Fibroblast of pulmonary artery (primary cell): Measurements from ENCODE around the gene SLC35A3.

Experiments
- DNase-seq: peaks from one replicate; pipeline ENCODE4 v3.0.0-alpha.2; 2010; ENCODE audit warnings: low read depth
- H3K4me3 ChIP-seq: replicated peaks from 2 replicates; pipeline ENCODE4 v1.5.1; 2011; ENCODE audit warnings: low read depth, mild to moderate bottlenecking, control low read depth, low read length, moderate library complexity
- TF ChIP-seq, protein P1 (sequence below): IDR thresholded peaks from 2 replicates; pipeline ENCODE4 v1.5.1; 2011; ENCODE audit warnings: mild to moderate bottlenecking, control low read depth, low read length, inconsistent platforms; ENCODE audit errors: missing control alignments

The SLC35A3 gene

DNA sequence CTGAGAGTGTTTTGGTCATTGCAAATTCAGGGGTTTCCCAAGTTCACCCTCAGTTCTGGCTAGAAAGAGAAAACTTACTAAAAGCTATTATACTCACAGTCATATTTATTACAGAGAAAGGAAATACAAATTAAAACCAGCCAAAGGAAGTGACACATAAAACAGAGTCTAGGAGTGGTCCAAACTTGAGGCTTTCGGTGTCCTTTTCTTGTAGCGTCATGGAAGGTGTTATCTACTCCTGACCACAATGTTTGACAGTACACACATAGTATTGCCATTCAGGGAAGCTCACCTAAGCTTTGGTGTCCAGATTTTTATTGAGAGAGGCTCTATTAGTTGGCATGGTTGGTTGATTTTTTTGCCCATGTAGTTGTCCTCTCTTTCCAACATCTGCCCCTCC lies 59.0 kb downstream of the SLC35A3 start:
- no peak overlapping the region for H3K4me3 ChIP-seq
- no peak for DNase-seq
- TF ChIP-seq, protein P1, sequence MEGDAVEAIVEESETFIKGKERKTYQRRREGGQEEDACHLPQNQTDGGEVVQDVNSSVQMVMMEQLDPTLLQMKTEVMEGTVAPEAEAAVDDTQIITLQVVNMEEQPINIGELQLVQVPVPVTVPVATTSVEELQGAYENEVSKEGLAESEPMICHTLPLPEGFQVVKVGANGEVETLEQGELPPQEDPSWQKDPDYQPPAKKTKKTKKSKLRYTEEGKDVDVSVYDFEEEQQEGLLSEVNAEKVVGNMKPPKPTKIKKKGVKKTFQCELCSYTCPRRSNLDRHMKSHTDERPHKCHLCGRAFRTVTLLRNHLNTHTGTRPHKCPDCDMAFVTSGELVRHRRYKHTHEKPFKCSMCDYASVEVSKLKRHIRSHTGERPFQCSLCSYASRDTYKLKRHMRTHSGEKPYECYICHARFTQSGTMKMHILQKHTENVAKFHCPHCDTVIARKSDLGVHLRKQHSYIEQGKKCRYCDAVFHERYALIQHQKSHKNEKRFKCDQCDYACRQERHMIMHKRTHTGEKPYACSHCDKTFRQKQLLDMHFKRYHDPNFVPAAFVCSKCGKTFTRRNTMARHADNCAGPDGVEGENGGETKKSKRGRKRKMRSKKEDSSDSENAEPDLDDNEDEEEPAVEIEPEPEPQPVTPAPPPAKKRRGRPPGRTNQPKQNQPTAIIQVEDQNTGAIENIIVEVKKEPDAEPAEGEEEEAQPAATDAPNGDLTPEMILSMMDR = no peak

DNA sequence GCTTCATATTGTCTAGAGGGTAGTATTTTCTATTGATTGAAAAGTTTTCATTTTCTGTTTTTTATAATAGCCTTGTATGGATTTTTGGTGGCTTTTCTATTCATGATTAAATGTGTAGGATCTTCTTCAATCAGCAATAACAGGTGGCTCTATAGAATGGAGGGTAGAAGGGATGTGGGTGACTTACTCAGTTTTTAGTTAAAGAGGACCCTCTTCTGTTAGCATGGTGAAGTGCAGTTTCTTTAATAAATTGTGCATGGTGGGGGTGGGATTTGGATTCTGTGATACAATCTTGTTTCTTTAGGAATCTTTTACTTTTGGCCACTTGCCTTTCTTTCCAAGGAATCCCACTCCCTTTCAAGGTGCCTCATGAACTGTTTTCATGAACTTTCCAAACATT lies 64.7 kb downstream of the SLC35A3 start:
- DNase-seq = peak; percentile 67
- TF ChIP-seq, protein P1 = peak; percentile 53
- H3K4me3 ChIP-seq = no peak overlapping the region

DNA sequence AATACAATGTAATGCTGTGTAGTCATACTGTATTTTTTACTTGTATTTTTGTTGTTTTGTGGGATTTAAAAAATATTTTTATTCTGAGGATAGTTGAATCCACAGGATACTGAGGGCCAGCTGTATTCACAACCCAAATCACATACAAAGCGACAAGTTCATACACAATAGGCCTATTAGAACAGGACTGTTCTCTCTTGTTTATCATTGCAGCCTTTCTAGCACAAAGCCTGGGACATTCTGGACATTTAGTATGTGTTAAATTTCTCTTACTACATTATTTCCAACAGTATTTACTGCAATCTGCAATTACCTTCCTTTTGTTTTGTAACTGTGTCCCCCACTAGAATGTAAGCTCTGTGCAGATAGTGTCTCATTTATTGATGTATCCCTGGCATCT lies 65.4 kb downstream of the SLC35A3 start:
- H3K4me3 ChIP-seq = no peak overlapping the region
- TF ChIP-seq, protein P1 = no peak
- no peak for DNase-seq

DNA sequence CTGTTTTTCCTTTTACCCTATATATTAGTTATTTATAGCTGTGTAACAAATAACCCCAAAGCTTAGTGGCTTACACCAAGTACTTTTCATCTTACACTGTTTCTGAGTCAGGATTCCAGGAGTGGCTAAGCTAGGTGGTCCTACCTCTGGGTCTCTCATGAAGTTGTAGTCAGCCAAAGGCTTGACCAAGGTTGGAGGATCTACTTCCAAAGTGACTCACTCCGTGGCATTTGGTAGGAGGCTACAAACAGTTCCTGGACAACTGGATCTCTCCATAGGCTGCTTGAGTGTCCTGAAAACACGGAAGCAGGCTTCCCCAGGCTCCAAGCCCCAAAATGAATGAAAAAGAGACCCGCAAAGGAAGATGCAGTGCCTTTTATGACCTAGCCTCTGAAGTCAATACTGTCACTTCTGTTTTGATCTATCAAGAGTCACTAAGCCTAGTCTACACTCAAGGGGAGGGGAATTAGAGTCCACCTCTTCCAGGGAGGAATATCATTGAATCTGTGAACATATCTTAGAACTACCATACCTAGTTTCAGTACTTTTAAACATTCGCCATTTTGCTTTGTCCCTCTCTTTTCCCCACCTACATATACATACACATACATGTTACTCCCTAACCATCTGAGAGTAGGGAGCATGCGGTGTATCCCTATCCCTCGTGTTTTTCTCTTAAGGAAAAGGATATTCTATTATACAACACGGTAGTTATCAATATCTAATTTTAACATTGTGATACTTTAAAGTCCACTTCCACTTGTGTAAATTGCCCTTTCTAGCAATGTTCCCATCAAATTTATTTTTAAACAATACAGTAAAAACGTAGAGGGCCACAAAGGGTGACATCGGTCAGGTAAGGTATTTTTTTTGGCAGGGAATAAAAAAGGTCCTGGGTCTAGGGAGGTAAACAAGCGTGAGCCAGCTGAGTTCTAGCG lies 67.2 kb downstream of the SLC35A3 start:
- H3K4me3 ChIP-seq = peak overlapping the region; percentile 98
- TF ChIP-seq, protein P1 = no peak
- peak; percentile 59 for DNase-seq

DNA sequence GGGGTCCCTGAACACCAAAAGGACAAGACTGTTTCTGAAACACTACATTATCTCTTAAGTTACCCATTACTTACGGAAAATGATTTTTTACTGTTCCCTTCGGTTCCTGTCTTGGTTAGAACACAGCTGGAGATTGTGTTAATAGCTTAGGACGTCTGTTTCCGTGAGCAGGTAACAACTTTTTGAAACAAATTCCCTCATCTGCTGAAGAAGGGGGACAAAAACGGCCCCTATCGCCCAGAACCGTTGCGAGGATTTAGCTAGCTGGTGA lies 67.8 kb downstream of the SLC35A3 start:
- no peak for DNase-seq
- H3K4me3 ChIP-seq = peak overlapping the region; percentile 98
- TF ChIP-seq, protein P1 = no peak

DNA sequence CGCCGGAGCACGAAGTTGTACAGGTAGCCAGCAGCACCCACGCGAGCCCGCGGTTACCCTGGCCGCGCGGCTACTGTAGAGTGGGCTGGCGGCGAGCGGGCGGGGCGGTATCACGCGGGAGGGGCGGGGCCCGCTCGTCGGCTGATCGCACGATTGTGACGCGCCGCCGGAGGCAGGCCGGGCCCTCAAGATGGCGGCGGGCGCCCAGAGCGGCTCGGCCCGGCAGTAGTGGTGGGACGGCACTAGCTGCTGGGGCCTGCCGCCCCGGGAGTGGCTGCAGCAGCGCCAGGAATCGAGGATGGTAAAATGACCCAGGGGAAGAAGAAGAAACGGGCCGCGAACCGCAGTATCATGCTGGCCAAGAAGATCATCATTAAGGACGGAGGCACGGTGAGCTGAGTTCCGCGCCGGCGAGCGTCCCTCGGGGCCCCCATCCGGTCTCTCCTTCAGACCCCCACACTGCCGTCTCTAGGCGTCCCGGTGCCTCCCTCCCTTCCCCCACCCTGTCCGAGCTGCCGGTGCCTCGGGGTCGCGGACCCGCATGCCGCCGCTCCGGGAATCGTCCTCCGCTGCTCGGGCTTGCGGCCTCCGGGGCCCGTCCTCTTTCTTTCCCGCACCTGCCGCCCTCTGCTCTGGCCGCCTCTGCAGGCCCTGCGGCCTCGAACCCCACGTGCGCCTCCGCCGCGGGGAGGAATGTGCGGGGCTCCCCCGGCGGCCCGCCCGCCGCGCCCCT lies 68.3 kb downstream of the SLC35A3 start:
- H3K4me3 ChIP-seq = peak overlapping the region; percentile 98
- DNase-seq = peak; percentile 87
- TF ChIP-seq, protein P1 = no peak
